ENCODE results near the gene DIPK1B.
"Not testable (repeated sequence)": the region's sequence is repeated elsewhere in the genome, so short reads cannot be mapped to it uniquely, and the experiment has no call there.

DIPK1B gene

DNA sequence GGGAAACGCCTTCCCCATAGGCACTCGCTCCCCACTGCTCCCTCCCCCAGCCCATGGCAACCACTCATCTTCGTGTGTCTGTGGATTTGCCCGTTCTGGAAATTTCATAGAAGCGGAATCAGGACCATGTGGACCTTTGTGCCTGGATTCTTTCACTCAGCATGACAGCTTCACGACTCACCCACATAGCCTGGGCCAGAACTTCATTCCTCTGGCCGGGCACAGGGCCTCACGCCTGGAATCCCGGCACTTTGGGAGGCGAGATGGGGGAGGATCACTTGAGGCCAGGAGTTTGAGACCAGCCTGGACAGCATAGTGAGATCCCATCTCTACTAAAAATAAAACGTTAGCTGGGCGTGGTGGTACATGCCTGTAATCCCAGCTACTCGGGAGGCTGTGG is 12.1 kb upstream of the DIPK1B start:
- no peak for DNase-seq

DNA sequence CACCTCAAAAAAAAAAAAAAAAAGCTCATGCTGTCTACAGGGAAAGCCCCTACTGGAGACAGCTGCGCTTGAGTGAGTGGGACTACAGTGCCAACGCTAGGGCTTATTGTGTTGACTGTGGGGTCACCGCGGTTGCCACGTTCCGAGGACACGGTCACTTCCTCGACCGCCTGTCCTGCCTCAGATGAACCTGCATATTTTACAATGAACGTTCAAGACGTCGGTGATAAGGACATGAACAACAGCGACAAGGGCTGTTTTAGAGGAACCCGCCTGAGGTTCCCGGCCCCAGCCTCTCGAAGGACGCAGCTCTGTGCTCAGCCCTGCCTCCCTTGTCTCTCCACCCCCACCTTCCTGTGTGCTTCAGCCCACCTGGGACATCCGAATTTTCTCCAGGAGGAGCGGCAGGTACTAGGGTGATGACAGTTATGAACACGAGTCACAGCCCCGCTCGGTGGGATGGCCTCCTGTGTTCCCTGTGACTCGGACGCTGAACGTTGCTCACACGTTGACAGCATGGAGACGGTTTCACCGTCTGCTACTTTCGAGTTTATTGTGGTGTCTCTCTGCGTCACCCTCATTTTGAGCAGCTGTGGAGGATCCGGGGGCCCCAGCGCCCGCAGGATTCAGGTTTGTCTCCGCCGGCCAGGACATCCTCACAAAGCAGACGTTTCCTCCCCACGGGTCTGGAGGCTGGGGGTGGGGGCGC is 11.3 kb upstream of the DIPK1B start:
- no peak for DNase-seq

- DNase-seq = no peak
Measured at GRCh38 chr9:136701668-136702053, 10.7 kb upstream of the DIPK1B start.

- DNase-seq = no peak
Measured at GRCh38 chr9:136703276-136703860, 9.0 kb upstream of the DIPK1B start.

DNA sequence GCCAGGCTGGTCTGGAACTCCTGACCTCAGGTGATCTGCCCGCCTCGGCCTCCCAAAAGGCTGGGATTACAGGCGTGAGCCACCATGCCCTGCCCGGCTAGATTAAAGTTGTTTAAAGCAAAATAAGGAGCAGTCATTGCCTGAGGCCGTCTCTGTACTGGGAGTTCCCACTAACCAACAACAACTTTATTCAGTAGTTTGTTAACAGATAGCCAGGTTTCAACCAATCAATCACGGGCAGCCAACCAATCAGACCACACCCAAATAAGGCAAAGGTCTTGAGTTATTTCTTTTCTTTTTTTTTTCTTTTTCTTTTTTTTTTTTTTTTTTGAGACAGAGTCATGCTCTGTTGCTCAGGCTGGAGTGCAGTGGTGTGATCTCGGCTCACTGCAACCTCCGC is 7.6 kb upstream of the DIPK1B start:
- not testable (repeated sequence) for DNase-seq

DNA sequence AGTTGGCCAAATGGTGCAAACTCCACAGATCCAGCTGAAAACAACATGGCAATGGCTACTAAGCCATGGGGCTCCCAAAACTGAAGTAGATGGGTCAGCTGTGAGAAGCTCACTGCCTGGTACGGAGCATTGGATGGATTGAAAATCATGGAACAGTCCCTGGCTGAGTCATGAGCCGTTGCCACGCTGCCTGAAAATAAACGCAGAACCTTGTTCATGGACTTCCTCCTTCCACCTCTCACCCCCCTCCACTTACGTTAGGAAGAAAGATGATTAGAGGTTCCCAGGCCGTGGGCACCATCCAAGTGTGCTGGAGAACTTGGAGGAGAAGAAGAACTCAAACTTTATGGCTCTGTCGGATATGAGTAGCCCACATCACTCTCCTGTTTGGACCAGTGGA is 6.8 kb upstream of the DIPK1B start:
- DNase-seq = no peak

DNA sequence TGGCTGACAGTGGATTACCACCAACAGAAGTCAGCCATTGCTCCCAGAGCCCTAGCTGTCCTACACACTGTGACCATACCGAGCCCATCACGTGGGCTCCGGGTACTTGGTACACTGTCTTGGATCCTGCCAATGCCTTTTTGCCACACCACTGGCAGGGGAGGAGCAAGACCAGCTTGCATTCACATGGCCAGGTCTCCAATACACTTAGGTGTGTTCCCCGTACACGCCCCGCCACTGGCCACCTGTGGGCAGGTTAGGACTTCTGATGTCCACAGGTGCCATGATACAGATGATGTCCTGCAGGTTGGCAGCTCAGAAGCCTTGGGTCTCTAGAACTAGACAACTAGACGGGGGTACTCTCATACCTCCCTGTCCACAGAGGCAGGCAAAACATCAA is 5.4 kb upstream of the DIPK1B start:
- no peak for DNase-seq

DNA sequence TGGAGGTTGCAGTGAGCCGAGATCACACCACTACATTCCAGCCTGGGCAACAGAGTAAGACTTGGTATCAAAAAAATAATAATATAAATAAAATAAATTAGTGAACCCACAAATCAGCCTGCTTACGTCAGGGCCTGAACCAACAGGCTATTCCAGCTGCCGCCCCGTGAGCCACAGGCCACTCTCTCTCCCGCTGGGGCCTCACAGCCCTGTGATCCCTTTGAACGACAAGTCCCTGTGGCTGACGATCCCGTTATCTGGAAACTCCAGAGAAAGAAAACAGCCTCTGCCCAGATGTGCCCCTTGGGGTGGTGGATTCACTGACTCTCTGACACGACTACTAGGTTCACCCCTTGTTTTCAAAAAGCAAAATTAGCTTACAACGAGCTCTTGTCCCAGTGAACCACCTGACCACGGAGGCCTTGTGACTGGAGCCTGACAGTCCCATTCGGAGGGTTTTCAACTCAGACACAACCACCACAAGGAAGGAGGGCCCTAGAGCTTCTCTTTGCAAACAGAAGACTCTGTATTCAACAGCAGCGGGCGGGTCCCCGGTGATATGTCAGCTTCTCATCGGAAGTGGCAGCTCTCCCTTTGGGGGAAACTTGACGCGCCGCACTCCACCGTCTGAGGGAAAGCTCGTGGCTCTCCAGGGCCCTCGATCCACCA is 4.4 kb upstream of the DIPK1B start:
- DNase-seq = no peak

- no peak for DNase-seq
Measured at GRCh38 chr9:136709454-136710109, 2.8 kb upstream of the DIPK1B start.

- DNase-seq = no peak
Measured at GRCh38 chr9:136710543-136710942, 1.8 kb upstream of the DIPK1B start.

DNA sequence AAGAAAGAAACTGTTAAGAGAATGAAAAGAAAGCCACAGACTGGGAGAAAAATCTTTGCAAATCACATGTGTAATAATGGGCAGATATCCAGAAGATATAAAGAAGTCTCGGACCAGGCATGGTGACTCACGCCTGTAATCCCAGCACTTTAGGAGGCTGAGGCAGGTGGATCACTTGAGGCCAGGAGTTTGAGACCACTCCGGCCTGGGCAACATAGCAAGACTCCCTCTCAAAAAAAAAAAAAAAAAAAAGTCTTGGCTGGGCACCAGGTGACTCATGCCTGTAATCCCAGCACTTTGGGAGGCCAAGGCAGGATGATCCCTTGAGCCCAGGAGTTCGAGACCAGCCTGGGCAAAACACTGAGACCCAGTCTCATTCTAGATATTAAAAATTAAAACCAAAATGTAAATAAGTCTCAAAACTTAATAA is 1.1 kb upstream of the DIPK1B start:
- DNase-seq = not testable (repeated sequence)

DNA sequence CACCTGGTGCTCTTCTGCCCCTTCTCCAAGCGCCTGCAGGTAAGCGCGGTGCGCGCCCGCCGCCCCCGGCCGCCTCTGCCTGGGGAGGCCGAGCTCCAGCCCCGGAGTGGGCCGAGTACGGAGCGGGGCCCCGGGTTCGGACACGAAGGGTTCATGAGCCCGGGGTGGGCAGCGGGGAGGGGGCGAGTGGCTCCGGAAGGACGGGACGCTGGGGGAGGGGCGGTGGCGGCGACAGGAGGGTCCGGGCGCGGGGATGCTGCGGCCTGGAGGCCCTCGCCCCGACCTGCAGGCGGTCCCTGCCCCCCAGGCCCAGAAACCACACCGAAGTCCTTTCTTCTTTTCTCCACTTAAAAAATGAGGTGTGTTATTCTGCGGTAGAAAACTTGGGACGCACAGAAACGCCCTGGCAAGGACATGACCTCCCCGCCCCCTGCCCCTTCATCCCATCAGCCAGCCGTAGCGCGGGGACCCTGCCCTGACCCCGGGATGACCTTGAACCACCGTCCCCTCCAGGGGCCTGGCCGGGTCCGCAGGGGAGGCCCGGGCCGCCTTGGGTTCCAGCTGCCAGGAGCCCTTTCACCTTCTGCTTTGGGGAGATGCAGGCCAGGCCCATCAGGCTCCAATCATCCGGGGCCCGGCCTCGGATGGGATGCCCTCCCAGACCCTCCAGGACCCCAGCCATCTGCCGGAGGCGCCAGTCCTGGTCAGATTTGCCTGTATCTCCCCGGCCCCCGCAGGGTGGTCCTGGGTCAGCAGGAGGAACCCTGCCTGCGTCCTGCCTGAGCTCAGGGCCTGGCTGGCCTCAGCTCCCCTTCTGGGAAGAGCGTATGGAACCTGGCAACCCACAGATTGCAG is 545 bp downstream of the DIPK1B start:
- no peak for DNase-seq

GRCh38 chr9:136713550-136713949 is 1.2 kb downstream of the DIPK1B start:
- DNase-seq = no peak

GRCh38 chr9:136714096-136714892 is 1.9 kb downstream of the DIPK1B start:
- no peak for DNase-seq

GRCh38 chr9:136714893-136715274 is 2.5 kb downstream of the DIPK1B start:
- DNase-seq = no peak

DNA sequence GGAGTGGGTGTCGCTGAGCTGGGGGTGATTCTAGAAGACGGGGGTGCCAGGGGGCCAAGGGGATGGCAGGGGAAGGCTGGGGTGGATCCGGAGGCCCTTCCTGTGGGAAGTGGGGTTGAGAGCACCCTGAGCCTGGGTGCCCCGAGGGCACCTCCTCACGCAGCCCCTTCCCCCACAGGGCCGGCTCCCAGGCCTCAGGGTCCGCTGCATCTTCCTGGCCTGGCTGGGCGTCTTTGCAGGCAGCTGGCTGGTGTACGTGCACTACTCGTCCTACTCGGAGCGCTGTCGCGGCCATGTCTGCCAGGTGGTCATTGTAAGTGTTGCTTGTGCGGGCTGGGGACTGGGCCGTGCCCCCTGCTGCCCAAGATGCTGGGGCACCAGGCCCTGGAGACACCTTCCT is 5.0 kb downstream of the DIPK1B start:
- DNase-seq = no peak

- DNase-seq = no peak
Measured at GRCh38 chr9:136718345-136719194, 6.2 kb downstream of the DIPK1B start.

DNA sequence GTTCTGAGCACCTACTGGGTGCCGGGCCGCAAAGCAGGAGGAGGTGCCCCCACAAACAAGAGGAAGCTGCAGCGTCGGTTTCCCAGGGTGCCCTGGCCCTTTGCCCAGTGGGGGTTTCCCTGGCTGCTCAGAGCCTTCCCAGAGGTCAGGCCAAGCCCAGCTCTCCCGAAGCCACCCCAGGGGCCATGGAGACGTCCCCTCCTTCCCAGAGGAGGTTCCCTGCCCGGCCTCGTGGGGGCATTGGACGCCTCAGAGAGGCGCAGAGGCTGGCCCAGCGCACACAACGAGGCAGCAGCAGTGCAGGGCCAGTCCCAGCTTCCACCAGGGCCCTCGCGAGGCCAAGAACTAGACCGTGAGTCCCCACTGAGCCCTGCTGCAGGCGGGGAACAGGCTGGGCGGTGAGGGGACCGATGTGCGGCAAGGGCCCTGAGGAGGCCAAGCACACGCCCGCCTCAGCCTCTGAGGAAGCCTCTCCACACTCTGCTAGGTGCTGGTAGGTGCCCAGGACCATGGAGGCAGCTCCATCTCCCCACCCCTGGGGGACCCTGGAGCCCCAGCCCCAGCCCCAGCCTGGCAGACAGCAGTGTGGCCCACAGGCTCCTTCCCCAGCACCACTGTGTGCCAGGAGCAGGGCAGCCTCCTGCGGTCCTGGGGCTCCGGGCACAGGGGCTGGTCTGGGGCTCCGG is 7.0 kb downstream of the DIPK1B start:
- no peak for DNase-seq

DNA sequence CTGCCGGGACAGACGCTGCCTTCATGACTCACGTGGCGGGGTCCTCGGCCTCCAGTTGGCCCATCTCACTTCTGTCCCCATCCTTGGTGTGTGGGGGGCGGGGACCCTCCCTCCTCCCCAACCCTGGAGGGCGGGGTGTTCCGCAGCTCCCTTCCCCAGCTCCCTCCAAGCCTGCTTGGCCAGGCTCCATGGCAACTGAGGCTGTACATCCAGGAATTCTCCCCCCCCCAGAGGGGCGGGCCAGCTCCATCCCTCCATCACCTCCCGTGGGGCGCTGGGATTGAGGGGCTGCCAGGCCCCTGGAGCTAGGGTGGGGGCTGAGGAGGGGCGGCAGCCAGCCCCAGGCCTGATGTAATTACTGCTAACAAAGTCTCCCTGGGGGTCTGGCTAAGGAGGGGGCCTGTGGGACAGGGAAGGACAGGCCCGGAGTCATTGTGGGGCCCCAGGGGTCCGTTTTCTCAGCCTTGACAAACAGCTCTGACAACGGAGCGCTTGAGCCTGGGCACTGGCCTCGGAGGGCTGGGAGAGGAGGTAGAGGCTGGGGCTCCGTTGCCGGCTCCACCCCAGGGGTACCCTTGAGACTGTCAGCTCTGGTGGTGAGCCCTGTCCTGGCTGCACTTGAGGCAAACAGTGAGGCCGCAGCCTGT is 8.0 kb downstream of the DIPK1B start:
- DNase-seq = no peak

DNA sequence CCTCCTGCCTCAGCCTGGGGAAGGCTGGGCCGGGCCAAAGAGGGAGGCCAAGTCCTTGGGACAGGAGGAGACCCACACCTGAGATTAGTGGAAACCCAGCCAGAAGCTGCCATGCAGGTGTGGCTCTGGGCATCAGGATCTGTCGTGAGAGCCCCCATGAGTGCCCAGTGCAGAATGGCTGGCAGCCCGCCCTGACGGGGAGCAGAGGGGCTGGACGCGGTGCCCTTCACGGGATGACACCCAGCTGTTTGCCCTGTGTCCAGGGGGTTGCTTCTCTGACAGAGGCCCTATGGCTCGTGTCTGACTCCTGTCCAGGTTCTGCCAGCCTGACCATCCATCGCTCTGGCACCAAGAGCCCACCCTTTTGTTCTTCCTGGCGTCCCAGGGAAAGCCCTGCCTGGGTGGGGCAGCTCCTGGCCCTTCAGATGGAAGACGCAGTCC is 8.5 kb downstream of the DIPK1B start:
- no peak for DNase-seq

Measured in cortex of kidney (tissue), 1 donor.